Endothelial cell of umbilical vein (primary cell): Measurements from ENCODE around the gene SLC9C1. TPM values are rescaled to one million over a fixed set of nuclear protein-coding genes. Genes with fewer than 3 reads are reported as not detected.

ENCODE experiments used
- BruUV-seq: library from RNA; stranded (reverse); fragments of 400-500 nt; replicated peaks from 2 replicates; lab custom pipeline; 2021; lab: Mats Ljungman, UMichigan
- CTCF ChIA-PET: fragments of 300-600, 350-600 bp; sonication (Branson Sonifier 250); formaldehyde crosslinking; loops from one replicate; lab custom pipeline; 2021; ENCODE audit warnings: antibody characterized with exemption, inconsistent platforms; lab: Charles Lee
- POLR2A ChIA-PET: fragments of 300-600, 350-600 bp; sonication (Branson Sonifier 250); formaldehyde crosslinking; loops from one replicate; lab custom pipeline; 2021; ENCODE audit warnings: antibody characterized with exemption, inconsistent platforms; lab: Charles Lee
- DNase-seq: peaks from one replicate; pipeline ENCODE4 v3.0.0-alpha.2; 2011; ENCODE audit warnings: low read depth, low spot score
- FAIRE-seq: peaks from 2 replicates; lab custom pipeline; 2011; peaks lifted over from hg19 to GRCh38; lab: Jason Lieb, UNC
- H2AFZ ChIP-seq: 2 replicates; pipeline ENCODE4 v1.6.0; 2012; ENCODE audit warnings: low read depth, low read length, control low read depth, inconsistent platforms
- H3K27ac ChIP-seq: 2 replicates; pipeline ENCODE4 v1.5.1; 2011; ENCODE audit warnings: low read depth, mild to moderate bottlenecking, control low read depth, low read length, moderate library complexity; ENCODE audit not compliant: insufficient read depth
- H3K27me3 ChIP-seq, 2 experiments: 2 replicates each; pipeline versions ENCODE4 v1.6.0 to v1.6.1; 2011; ENCODE audit warnings: low read length in 2 of 2, mixed read lengths in 1 of 2; ENCODE audit not compliant: control insufficient read depth in 2 of 2, insufficient read depth in 2 of 2
- H3K36me3 ChIP-seq, 2 experiments: 2 replicates in 1 of 2; 3 replicates in 1 of 2; pipeline ENCODE4 v1.5.1; 2011; ENCODE audit warnings: low read length in 2 of 2, mild to moderate bottlenecking in 1 of 2, moderate library complexity in 1 of 2; ENCODE audit not compliant: control insufficient read depth in 2 of 2, insufficient read depth in 2 of 2; ENCODE audit errors: extremely low read depth in 1 of 2
- H3K4me1 ChIP-seq: 3 replicates; pipeline ENCODE4 v1.5.1; 2011; ENCODE audit warnings: mild to moderate bottlenecking, low read length; ENCODE audit not compliant: control insufficient read depth, insufficient read depth; ENCODE audit errors: extremely low read depth
- H3K4me2 ChIP-seq: 2 replicates; pipeline ENCODE4 v1.6.1; 2011; ENCODE audit warnings: low read length, control low read depth, mixed read lengths; ENCODE audit not compliant: insufficient read depth
- H3K4me3 ChIP-seq, 3 experiments: fragments of 200-600 bp in 1 of 3; sonication (generic), shearing (Covaris generic) in 1 of 3; replicated peaks in 1 of 3; 2 replicates each; pipeline ENCODE4 v1.5.1; 2011 to 2016; ENCODE audit warnings: control low read depth in 3 of 3, low read length in 3 of 3, mild to moderate bottlenecking in 2 of 3, inconsistent platforms in 1 of 3, low read depth in 1 of 3, moderate library complexity in 1 of 3; ENCODE audit not compliant: insufficient read depth in 1 of 3
- H3K79me2 ChIP-seq: 2 replicates; pipeline ENCODE4 v1.6.0; 2012; ENCODE audit warnings: low read length, inconsistent platforms; ENCODE audit not compliant: control insufficient read depth, insufficient read depth
- H3K9ac ChIP-seq: replicated peaks from 2 replicates; pipeline ENCODE3; 2011; ENCODE audit warnings: low read length, control low read depth; ENCODE audit not compliant: insufficient read depth; ENCODE audit errors: extremely low read depth
- H3K9me1 ChIP-seq: replicated peaks from 3 replicates; pipeline ENCODE4 v1.6.0; 2011; ENCODE audit warnings: mild to moderate bottlenecking, low read length; ENCODE audit not compliant: control insufficient read depth, insufficient read depth; ENCODE audit errors: extremely low read depth
- H3K9me3 ChIP-seq: replicated peaks from 2 replicates; pipeline ENCODE4 v1.5.1; 2012; ENCODE audit warnings: low read length, inconsistent platforms; ENCODE audit not compliant: control insufficient read depth, insufficient read depth
- H4K20me1 ChIP-seq: replicated peaks from 2 replicates; pipeline ENCODE3; 2011; ENCODE audit warnings: mild to moderate bottlenecking, low read length; ENCODE audit not compliant: control insufficient read depth, insufficient read depth; ENCODE audit errors: extremely low read depth
- CTCF ChIP-seq, 2 donors: IDR thresholded peaks; 1 replicate in 1 of 2; 2 replicates in 1 of 2; pipeline ENCODE4 v1.5.1; 2011; ENCODE audit warnings: low read length in 2 of 2, mild to moderate bottlenecking in 2 of 2, moderate library complexity in 2 of 2, control low read depth in 1 of 2, inconsistent platforms in 1 of 2, low read depth in 1 of 2; ENCODE audit not compliant: insufficient read depth in 1 of 2; ENCODE audit errors: extremely low read depth in 1 of 2
- EZH2 ChIP-seq: IDR thresholded peaks from 2 replicates; pipeline ENCODE4 v1.6.1; 2012; ENCODE audit warnings: borderline replicate concordance, low read depth, mild to moderate bottlenecking, moderate library complexity, low read length, inconsistent platforms; ENCODE audit not compliant: severe bottlenecking
- FOS ChIP-seq: IDR thresholded peaks from 2 replicates; pipeline ENCODE4 v1.6.1; 2011; ENCODE audit warnings: mild to moderate bottlenecking, low read length, moderate library complexity, borderline replicate concordance; ENCODE audit not compliant: insufficient read depth
- GATA2 ChIP-seq: IDR thresholded peaks from 2 replicates; pipeline ENCODE4 v1.7.0; 2011; ENCODE audit warnings: low read depth, mild to moderate bottlenecking, moderate library complexity, mixed read lengths, low read length; ENCODE audit not compliant: insufficient read length, insufficient read depth
- JUN ChIP-seq: IDR thresholded peaks from 2 replicates; pipeline ENCODE4 v1.6.1; 2011; ENCODE audit warnings: borderline replicate concordance, low read depth; ENCODE audit not compliant: insufficient read length, insufficient read depth
- MAX ChIP-seq: IDR thresholded peaks from 2 replicates; pipeline ENCODE4 v1.6.1; 2011; ENCODE audit not compliant: insufficient read depth, insufficient read length
- MYC ChIP-seq: IDR thresholded peaks from one replicate; pipeline ENCODE4 v1.6.1; 2011; ENCODE audit warnings: mild to moderate bottlenecking, low read depth, low read length
- POLR2A ChIP-seq: IDR thresholded peaks from 2 replicates; pipeline ENCODE4 v1.6.1; 2012; ENCODE audit warnings: low read depth, mild to moderate bottlenecking, control low read depth, low read length
- POLR2AphosphoS5 ChIP-seq: IDR thresholded peaks from 2 replicates; pipeline ENCODE4 v1.6.1; 2012; ENCODE audit warnings: low read depth, mild to moderate bottlenecking, control low read depth, low read length, moderate library complexity; ENCODE audit not compliant: insufficient read depth
- dilution Hi-C: fragments of 300-500 bp; cut with MboI; formaldehyde crosslinking; loops from one replicate; pipeline ENCODE4 v1.15.0; 2019; ENCODE audit warnings: low sequenced_read_pairs; ENCODE audit not compliant: extremely low pct_ligation_motif_present
- intact Hi-C: fragments of 100-400 bp; cut with micrococcal nuclease; formaldehyde crosslinking; loops from one replicate; pipeline ENCODE4 v1.10.0; 2022
- polyA plus RNA-seq, 4 experiments: library from polyadenylated mRNA; depleted of rRNA in 3 of 4; stranded (reverse) in 3 of 4; unstranded in 1 of 4; fragments of >200 nt; gene quantifications; 2 replicates each; pipeline versions ENCODE4 v1.2.1 to v1.2.3, GENCODE V29; 2011 to 2012; ENCODE audit warnings: missing spikeins in 1 of 4
- total RNA-seq: library from RNA; stranded (reverse); gene quantifications from 2 replicates; pipeline ENCODE4 v1.2.3, GENCODE V29; 2021

Gene SLC9C1
- total and polyA plus RNA-seq, 2 donors (not counting 3 experiments of a cell fraction or from before 2014, with no cell fraction given) = not detected

DNA sequence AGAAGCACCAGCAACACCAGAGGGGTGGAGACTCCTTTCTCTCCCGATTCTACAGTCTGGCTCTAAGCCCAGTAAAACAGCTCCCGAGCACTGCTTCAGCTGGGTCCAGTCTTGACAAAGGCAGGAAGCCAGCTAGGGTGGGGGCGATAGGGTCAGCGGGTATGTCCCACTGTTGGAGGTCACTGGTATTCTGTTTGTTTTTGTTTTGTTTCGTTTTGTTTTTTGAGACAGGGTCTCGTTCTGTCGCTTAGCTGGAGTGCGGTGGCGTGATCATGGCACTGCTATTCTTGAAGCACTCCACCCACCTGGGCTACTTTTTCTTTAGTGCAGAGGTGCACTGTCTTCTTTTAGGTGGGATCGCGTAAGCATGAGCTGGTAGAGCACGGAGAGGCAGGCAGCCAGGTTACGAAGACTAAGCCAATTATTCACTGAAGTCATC is 177.2 kb downstream of the SLC9C1 start:
- no peak overlapping the region for H3K27ac ChIP-seq
- no peaks in the 10 kb centered on the region for H3K27me3 ChIP-seq
- H3K79me2 ChIP-seq = no peaks in the 10 kb centered on the region
- no peaks in the 10 kb centered on the region for H3K36me3 ChIP-seq
- CTCF ChIA-PET = interaction anchor here (0.9 to 1.8 kb wide), 2 partner anchors 11 to 19 kb away, joined by 3 to 5 read pairs; no protein-coding TSS in a partner anchor
- H3K9ac ChIP-seq = peak overlapping the region; percentile 24
- H4K20me1 ChIP-seq = no peaks in the 10 kb centered on the region
- FAIRE-seq = peak; percentile 53
- no peaks in the 10 kb centered on the region for H3K9me3 ChIP-seq
- BruUV-seq = no TSS peak
- H3K4me1 ChIP-seq = peaks cover 7% of the 10 kb centered on the region
- peak overlapping the region; percentile 64 for H3K4me2 ChIP-seq
- no peak for TF ChIP-seq FOS
- no peak for TF ChIP-seq POLR2A
- no peak for TF ChIP-seq CTCF (IDR thresholded peaks at IDR 0.05; ENCODE audit: extremely low read depth in 1 of 2, insufficient read depth in 1 of 2, low read depth in 1 of 2, low read length in 2 of 2)
- no peak for TF ChIP-seq JUN
- no peak for TF ChIP-seq MYC
- no peak for TF ChIP-seq GATA2
- no peak for TF ChIP-seq MAX
- no peak for TF ChIP-seq POLR2AphosphoS5
- no peak for TF ChIP-seq EZH2
- dilution Hi-C loops = no loop called here
- H3K9me1 ChIP-seq = no peaks in the 10 kb centered on the region
- intact Hi-C loops = loop anchor here (10.0 kb wide), 2 partner anchors 208 to 318 kb away; no protein-coding TSS in a partner anchor
- DNase-seq = peak; percentile 61
- peak overlapping the region in 2 of 3 experiments; percentile 18 to 29 for H3K4me3 ChIP-seq
- POLR2A ChIA-PET = interaction anchor here (0.6 kb wide), 1 partner anchor 1722 kb away, joined by 3 read pairs; the partner anchor contains the start of gene GRAMD1C
- H2AFZ ChIP-seq = peak overlapping the region; percentile 76
